Keratinocyte (primary cell): ENCODE data around the gene BSDC1.

Source experiments
- EZH2 ChIP-seq: IDR thresholded peaks from one replicate; pipeline ENCODE4 v1.6.1; 2012; ENCODE audit warnings: inconsistent platforms, mild to moderate bottlenecking, low read length, moderate library complexity
- TF ChIP-seq, protein P1 (sequence below), 3 experiments: IDR thresholded peaks in 1 of 3; conservative IDR thresholded peaks in 1 of 3; optimal IDR thresholded peaks in 1 of 3; 2 replicates in 2 of 3; 3 replicates in 1 of 3; pipeline versions ENCODE3 to v1.5.1; 2011; ENCODE audit warnings: low read length in 3 of 3, mild to moderate bottlenecking in 3 of 3, moderate library complexity in 2 of 3, control low read depth in 1 of 3, inconsistent platforms in 1 of 3; ENCODE audit not compliant: insufficient read depth in 2 of 3; ENCODE audit errors: extremely low read depth in 1 of 3

DNA sequence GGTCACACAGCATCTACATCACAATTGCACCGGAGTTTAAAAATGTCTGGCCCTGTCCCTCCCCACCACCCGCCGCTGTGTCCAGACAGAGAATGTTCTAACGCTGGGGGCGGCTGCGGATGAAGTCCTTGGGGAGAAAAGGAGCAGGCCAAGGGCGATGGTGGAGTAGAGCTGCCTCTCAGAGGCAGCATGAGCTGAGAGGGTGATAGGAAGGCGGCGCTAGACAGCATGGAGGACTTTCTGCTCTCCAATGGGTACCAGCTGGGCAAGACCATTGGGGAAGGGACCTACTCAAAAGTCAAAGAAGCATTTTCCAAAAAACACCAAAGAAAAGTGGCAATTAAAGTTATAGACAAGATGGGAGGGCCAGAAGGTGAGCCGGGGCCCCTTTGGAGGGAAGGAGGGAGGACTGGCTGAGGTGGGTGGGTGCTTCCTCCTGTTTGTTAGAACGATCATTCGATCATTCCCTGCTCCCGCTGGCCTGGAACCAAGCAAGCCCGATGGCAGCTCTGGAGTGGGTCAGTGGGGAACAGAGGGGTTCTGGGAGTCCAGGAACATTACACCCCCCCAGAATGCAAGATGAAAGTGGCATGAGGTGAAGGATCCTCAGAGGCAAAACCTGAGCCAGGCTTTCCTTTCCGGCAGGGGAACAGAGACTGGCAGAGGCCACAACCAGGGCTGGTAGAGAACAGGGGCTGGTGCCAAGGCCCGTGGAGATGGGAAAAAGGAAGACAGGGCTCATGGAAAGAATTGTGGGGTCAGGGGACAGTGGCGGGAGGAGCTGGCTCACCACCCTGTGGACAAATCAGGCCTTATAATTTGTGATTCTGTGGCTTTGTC is 31.5 kb downstream of the BSDC1 start, which contains the start of the genes FAM229A and TSSK3:
- TF ChIP-seq, protein P1, sequence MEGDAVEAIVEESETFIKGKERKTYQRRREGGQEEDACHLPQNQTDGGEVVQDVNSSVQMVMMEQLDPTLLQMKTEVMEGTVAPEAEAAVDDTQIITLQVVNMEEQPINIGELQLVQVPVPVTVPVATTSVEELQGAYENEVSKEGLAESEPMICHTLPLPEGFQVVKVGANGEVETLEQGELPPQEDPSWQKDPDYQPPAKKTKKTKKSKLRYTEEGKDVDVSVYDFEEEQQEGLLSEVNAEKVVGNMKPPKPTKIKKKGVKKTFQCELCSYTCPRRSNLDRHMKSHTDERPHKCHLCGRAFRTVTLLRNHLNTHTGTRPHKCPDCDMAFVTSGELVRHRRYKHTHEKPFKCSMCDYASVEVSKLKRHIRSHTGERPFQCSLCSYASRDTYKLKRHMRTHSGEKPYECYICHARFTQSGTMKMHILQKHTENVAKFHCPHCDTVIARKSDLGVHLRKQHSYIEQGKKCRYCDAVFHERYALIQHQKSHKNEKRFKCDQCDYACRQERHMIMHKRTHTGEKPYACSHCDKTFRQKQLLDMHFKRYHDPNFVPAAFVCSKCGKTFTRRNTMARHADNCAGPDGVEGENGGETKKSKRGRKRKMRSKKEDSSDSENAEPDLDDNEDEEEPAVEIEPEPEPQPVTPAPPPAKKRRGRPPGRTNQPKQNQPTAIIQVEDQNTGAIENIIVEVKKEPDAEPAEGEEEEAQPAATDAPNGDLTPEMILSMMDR (optimal IDR thresholded peaks at IDR 0.05 in 1 of 3, IDR thresholded peaks at IDR 0.05 in 1 of 3, conservative IDR thresholded peaks at IDR 0.05 in 1 of 3; ENCODE audit: extremely low read depth in 1 of 3, insufficient read depth in 2 of 3, low read length in 3 of 3) = no peak
- no peak for TF ChIP-seq EZH2
